Tibial nerve (tissue), 3 donors: ENCODE results near the gene AUTS2.

Experiments
- POLR2A ChIP-seq, 2 donors: fragments of 450-650 bp; IDR thresholded peaks; one replicate each; pipeline ENCODE4 v1.6.1; 2017; ENCODE audit warnings: antibody characterized with exemption in 2 of 2, mild to moderate bottlenecking in 2 of 2, moderate library complexity in 2 of 2
- TF ChIP-seq, protein P1 (sequence below), 5 experiments: fragments of 200-600 bp in 3 of 5; fragments of 450-650 bp in 2 of 5; sonication (generic) in 3 of 5; IDR thresholded peaks; one replicate each; pipeline ENCODE4 v1.5.1; 2016 to 2019; ENCODE audit warnings: antibody characterized with exemption in 5 of 5, mild to moderate bottlenecking in 3 of 5, moderate library complexity in 2 of 5

DNA sequence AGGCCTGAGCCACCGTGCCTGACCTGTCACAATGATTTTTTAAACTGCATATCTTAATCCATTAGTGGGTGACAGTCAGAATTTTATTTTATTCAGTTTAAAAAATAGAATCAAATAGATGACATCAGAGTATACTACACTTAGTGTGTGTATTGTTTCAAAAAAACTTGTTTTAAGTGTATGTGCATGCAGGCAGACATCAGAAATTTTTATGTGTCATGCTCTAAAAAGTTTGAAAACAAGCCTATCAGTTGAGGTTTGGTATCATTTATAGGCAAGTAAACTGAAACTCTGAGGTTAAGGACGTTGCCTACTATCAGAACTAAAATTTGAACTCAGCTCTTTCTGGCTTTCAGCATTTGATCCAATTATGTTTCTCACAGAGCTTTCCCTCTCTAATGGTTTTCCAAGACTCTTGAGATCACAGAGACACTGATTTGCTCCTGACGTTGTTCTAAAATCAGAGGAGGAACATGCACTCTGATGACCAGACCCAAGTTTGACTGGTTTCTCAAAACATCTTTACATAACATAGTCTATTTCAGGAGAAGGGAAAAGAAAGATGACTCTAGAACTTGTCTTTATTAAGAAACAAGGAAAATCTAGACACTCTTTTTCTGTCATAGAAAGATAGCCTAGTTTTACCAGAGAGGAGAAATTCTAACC lies 188.6 kb downstream of the AUTS2 start:
- TF ChIP-seq, protein P1, sequence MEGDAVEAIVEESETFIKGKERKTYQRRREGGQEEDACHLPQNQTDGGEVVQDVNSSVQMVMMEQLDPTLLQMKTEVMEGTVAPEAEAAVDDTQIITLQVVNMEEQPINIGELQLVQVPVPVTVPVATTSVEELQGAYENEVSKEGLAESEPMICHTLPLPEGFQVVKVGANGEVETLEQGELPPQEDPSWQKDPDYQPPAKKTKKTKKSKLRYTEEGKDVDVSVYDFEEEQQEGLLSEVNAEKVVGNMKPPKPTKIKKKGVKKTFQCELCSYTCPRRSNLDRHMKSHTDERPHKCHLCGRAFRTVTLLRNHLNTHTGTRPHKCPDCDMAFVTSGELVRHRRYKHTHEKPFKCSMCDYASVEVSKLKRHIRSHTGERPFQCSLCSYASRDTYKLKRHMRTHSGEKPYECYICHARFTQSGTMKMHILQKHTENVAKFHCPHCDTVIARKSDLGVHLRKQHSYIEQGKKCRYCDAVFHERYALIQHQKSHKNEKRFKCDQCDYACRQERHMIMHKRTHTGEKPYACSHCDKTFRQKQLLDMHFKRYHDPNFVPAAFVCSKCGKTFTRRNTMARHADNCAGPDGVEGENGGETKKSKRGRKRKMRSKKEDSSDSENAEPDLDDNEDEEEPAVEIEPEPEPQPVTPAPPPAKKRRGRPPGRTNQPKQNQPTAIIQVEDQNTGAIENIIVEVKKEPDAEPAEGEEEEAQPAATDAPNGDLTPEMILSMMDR (IDR thresholded peaks at IDR 0.05) = no peak
- TF ChIP-seq POLR2A (IDR thresholded peaks at IDR 0.05) = no peak
